ENCODE results near the gene AMOTL2.

AMOTL2 gene

DNA sequence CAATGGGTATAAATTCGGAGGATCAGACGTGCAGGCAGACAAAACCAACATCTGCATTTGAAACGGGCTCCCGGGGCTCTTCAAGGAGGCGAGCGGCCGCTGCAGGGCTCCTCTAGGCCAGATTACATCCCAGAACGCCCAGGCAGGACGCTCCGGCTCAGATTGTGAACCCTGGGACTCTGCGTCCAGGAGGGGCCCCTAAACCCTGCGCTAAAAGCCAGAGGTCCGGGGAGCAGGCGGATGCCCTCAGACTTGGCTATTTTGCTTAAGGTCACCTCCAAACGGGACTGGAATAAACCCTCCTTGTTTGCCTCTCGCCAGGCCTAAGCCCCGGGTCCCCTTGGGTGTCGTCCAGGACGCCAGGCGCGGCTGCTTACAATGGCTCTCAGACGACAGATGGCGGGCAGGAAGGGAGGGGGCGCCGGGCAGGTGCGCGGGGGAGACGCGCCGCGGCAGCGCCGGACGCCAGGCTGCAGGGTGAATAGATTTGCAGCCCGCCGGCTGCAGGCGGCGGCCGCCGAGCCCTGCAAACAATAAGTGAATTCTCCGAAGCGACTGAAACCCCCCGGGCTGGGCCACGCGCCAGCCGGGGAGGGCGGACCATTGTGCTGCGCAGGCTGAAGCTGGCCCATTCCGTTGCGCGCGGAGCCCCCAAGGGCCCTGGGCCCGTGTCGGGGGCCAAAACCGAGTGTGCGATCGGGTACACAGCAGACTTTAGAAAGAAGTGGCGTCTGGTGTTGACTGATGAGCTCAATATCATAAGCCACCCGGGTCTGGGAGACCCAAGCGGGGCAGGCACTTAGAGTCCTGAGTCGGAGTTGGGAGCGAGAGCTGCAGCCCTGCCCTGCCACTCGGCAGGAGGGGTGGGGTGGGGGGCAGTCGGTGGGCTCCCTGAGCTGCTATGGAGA lies 32.3 kb upstream of the AMOTL2 start:
- H3K4me3 ChIP-seq (ENCODE audit: insufficient read length, low read depth) = peak overlapping the region; percentile 33

GRCh38 chr3:134404366-134404885 lies 30.2 kb upstream of the AMOTL2 start:
- H3K9me3 ChIP-seq (ENCODE audit: insufficient read depth, low read length) = peaks cover 31% of the 10 kb centered on the region
- DNase-seq (ENCODE audit: low read depth, low spot score) = no peak
- no peaks in the 10 kb centered on the region for H3K36me3 ChIP-seq (ENCODE audit: insufficient read depth, insufficient read length, low read length)
- TF ChIP-seq ZNF274 (IDR thresholded peaks at IDR 0.05; ENCODE audit: low read depth, low read length) (no peak), YY1 (IDR thresholded peaks at IDR 0.05; ENCODE audit: insufficient read depth, insufficient read length) (no peak), SUZ12 (IDR thresholded peaks at IDR 0.05; ENCODE audit: extremely low read depth, insufficient read depth, insufficient read length) (no peak)
- no peak overlapping the region for H3K4me3 ChIP-seq (ENCODE audit: insufficient read length, low read depth)
- H3K9ac ChIP-seq (ENCODE audit: insufficient read length, low read depth) = no peak overlapping the region
- H3K4me1 ChIP-seq (ENCODE audit: insufficient read depth, insufficient read length) = peaks cover 7% of the 10 kb centered on the region
- H3K27me3 ChIP-seq (ENCODE audit: insufficient read depth, insufficient read length) = peaks cover 32% of the 10 kb centered on the region

More for the DNA sequence above, 32.3 kb upstream of the AMOTL2 start:
- H3K27me3 ChIP-seq (ENCODE audit: insufficient read depth, insufficient read length) = peaks cover 32% of the 10 kb centered on the region
- DNase-seq (ENCODE audit: low read depth, low spot score) = peak; percentile 75
- H3K9ac ChIP-seq (ENCODE audit: insufficient read length, low read depth) = peak overlapping the region; percentile 73
- no peaks in the 10 kb centered on the region for H3K36me3 ChIP-seq (ENCODE audit: insufficient read depth, insufficient read length, low read length)
- peaks cover 7% of the 10 kb centered on the region for H3K4me1 ChIP-seq (ENCODE audit: insufficient read depth, insufficient read length)
- H3K9me3 ChIP-seq (ENCODE audit: insufficient read depth, low read length) = peaks cover 24% of the 10 kb centered on the region
- TF ChIP-seq ZNF274 (IDR thresholded peaks at IDR 0.05; ENCODE audit: low read depth, low read length) = no peak

- no peak for DNase-seq (ENCODE audit: low read depth, low spot score)
- Histone ChIP-seq H3K9me3 (ENCODE audit: insufficient read depth, low read length) (peaks cover 19% of the 10 kb centered on the region), H3K27me3 (ENCODE audit: insufficient read depth, insufficient read length) (no peaks in the 10 kb centered on the region), H3K4me3 (ENCODE audit: insufficient read length, low read depth) (no peak overlapping the region), H3K36me3 (ENCODE audit: insufficient read depth, insufficient read length, low read length) (no peaks in the 10 kb centered on the region), H3K4me1 (ENCODE audit: insufficient read depth, insufficient read length) (no peaks in the 10 kb centered on the region), H3K9ac (ENCODE audit: insufficient read length, low read depth) (no peak overlapping the region)
- TF ChIP-seq YY1 (IDR thresholded peaks at IDR 0.05; ENCODE audit: insufficient read depth, insufficient read length) = no peak
- TF ChIP-seq SUZ12 (IDR thresholded peaks at IDR 0.05; ENCODE audit: extremely low read depth, insufficient read depth, insufficient read length) = no peak
- TF ChIP-seq ZNF274 (IDR thresholded peaks at IDR 0.05; ENCODE audit: low read depth, low read length) = no peak
These were observed 23.5 kb upstream of the AMOTL2 start for GRCh38 chr3:134397755-134398154.

GRCh38 chr3:134395103-134395502 lies 20.9 kb upstream of the AMOTL2 start:
- no peak for TF ChIP-seq YY1 (IDR thresholded peaks at IDR 0.05; ENCODE audit: insufficient read depth, insufficient read length)
- no peak for TF ChIP-seq SUZ12 (IDR thresholded peaks at IDR 0.05; ENCODE audit: extremely low read depth, insufficient read depth, insufficient read length)
- no peak for TF ChIP-seq ZNF274 (IDR thresholded peaks at IDR 0.05; ENCODE audit: low read depth, low read length)

GRCh38 chr3:134394380-134394779 lies 20.1 kb upstream of the AMOTL2 start:
- no peak for DNase-seq (ENCODE audit: low read depth, low spot score)
- Histone ChIP-seq H3K4me3 (ENCODE audit: insufficient read length, low read depth) (no peak overlapping the region), H3K9me3 (ENCODE audit: insufficient read depth, low read length) (peaks cover 13% of the 10 kb centered on the region; the same call in 1 of the 2 replicates), H3K9ac (ENCODE audit: insufficient read length, low read depth) (no peak overlapping the region), H3K4me1 (ENCODE audit: insufficient read depth, insufficient read length) (no peaks in the 10 kb centered on the region), H3K27me3 (ENCODE audit: insufficient read depth, insufficient read length) (no peaks in the 10 kb centered on the region), H3K36me3 (ENCODE audit: insufficient read depth, insufficient read length, low read length) (no peaks in the 10 kb centered on the region)
- no peak for TF ChIP-seq ZNF274 (IDR thresholded peaks at IDR 0.05; ENCODE audit: low read depth, low read length)
- TF ChIP-seq SUZ12 (IDR thresholded peaks at IDR 0.05; ENCODE audit: extremely low read depth, insufficient read depth, insufficient read length) = no peak
- no peak for TF ChIP-seq YY1 (IDR thresholded peaks at IDR 0.05; ENCODE audit: insufficient read depth, insufficient read length)

More at GRCh38 chr3:134395103-134395502, 20.9 kb upstream of the AMOTL2 start:
- DNase-seq (ENCODE audit: low read depth, low spot score) = no peak
- peaks cover 8% of the 10 kb centered on the region; the same call in 1 of the 2 replicates for H3K9me3 ChIP-seq (ENCODE audit: insufficient read depth, low read length)
- no peaks in the 10 kb centered on the region for H3K27me3 ChIP-seq (ENCODE audit: insufficient read depth, insufficient read length)
- H3K4me3 ChIP-seq (ENCODE audit: insufficient read length, low read depth) = no peak overlapping the region
- no peaks in the 10 kb centered on the region for H3K36me3 ChIP-seq (ENCODE audit: insufficient read depth, insufficient read length, low read length)
- no peak overlapping the region for H3K9ac ChIP-seq (ENCODE audit: insufficient read length, low read depth)
- H3K4me1 ChIP-seq (ENCODE audit: insufficient read depth, insufficient read length) = no peaks in the 10 kb centered on the region

DNA sequence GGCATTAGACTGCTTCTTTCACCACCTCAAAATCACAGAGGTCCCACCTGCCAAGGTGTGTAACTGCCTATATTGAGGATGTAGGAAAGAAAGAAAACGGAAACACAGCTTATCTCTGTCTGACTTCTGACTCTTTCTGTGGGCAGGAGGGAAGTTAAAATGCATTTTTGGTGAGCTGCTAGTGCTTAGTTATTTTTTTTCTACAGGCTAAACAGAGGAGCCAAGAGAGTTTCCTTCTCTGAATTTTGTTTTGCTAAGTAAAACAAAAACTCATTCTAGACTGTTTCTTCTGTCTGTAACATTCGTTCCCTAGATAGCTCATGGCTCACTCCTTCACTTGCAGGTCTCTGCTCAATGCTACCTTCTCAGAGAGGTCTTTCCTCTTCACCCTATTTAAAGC lies 18.8 kb upstream of the AMOTL2 start:
- H3K4me1 ChIP-seq (ENCODE audit: insufficient read depth, insufficient read length) = no peaks in the 10 kb centered on the region
- no peak for TF ChIP-seq SUZ12 (IDR thresholded peaks at IDR 0.05; ENCODE audit: extremely low read depth, insufficient read depth, insufficient read length)
- no peak overlapping the region for H3K4me3 ChIP-seq (ENCODE audit: insufficient read length, low read depth)
- H3K9ac ChIP-seq (ENCODE audit: insufficient read length, low read depth) = no peak overlapping the region
- no peaks in the 10 kb centered on the region for H3K36me3 ChIP-seq (ENCODE audit: insufficient read depth, insufficient read length, low read length)
- H3K9me3 ChIP-seq (ENCODE audit: insufficient read depth, low read length) = peaks cover 13% of the 10 kb centered on the region; the same call in 1 of the 2 replicates
- H3K27me3 ChIP-seq (ENCODE audit: insufficient read depth, insufficient read length) = no peaks in the 10 kb centered on the region
- DNase-seq (ENCODE audit: low read depth, low spot score) = no peak

GRCh38 chr3:134392336-134392983 lies 18.2 kb upstream of the AMOTL2 start:
- no peak for TF ChIP-seq ZNF274 (IDR thresholded peaks at IDR 0.05; ENCODE audit: low read depth, low read length)
- no peak for TF ChIP-seq SUZ12 (IDR thresholded peaks at IDR 0.05; ENCODE audit: extremely low read depth, insufficient read depth, insufficient read length)
- no peak for TF ChIP-seq YY1 (IDR thresholded peaks at IDR 0.05; ENCODE audit: insufficient read depth, insufficient read length)
- Histone ChIP-seq H3K27me3 (ENCODE audit: insufficient read depth, insufficient read length) (no peaks in the 10 kb centered on the region), H3K4me1 (ENCODE audit: insufficient read depth, insufficient read length) (no peaks in the 10 kb centered on the region), H3K36me3 (ENCODE audit: insufficient read depth, insufficient read length, low read length) (no peaks in the 10 kb centered on the region), H3K9ac (ENCODE audit: insufficient read length, low read depth) (no peak overlapping the region), H3K9me3 (ENCODE audit: insufficient read depth, low read length) (peaks cover 13% of the 10 kb centered on the region; the same call in 1 of the 2 replicates), H3K4me3 (ENCODE audit: insufficient read length, low read depth) (no peak overlapping the region)
- DNase-seq (ENCODE audit: low read depth, low spot score) = no peak
